H9 (cell line): ENCODE data around the gene MKX. TPM values are rescaled to one million over a fixed set of nuclear protein-coding genes. Genes with fewer than 3 reads are reported as not detected.

Experiments used
- DNase-seq: peaks from one replicate; pipeline ENCODE4 v3.0.0-alpha.2; 2017
- H2AFZ ChIP-seq: one replicate; pipeline ENCODE4 v1.6.1; 2013; ENCODE audit warnings: mild to moderate bottlenecking, low read length, control low read depth, moderate library complexity
- H2AK5ac ChIP-seq: 2 replicates; pipeline ENCODE4 v1.6.1; 2013; ENCODE audit warnings: low read length, control low read depth, mixed read lengths; ENCODE audit not compliant: insufficient read length
- H2BK120ac ChIP-seq: one replicate; pipeline ENCODE4 v1.6.1; 2013; ENCODE audit warnings: low read depth, mild to moderate bottlenecking, low read length, control low read depth, inconsistent platforms; ENCODE audit not compliant: poor library complexity, severe bottlenecking
- H2BK12ac ChIP-seq: 2 replicates; pipeline ENCODE4 v1.6.1; 2013; ENCODE audit warnings: low read length, control low read depth, mixed read lengths, low read depth; ENCODE audit not compliant: insufficient read length
- H2BK15ac ChIP-seq: 2 replicates; pipeline ENCODE4 v1.6.1; 2013; ENCODE audit warnings: low read depth, low read length, control low read depth
- H2BK20ac ChIP-seq: one replicate; pipeline ENCODE4 v1.6.1; 2013; ENCODE audit warnings: low read depth, mild to moderate bottlenecking, low read length, control low read depth, inconsistent platforms; ENCODE audit not compliant: poor library complexity, severe bottlenecking
- H2BK5ac ChIP-seq: 2 replicates; pipeline ENCODE4 v1.6.1; 2013; ENCODE audit warnings: low read length, control low read depth, mixed read lengths; ENCODE audit not compliant: insufficient read length
- H3K14ac ChIP-seq: 2 replicates; pipeline ENCODE4 v1.6.1; 2013; ENCODE audit warnings: low read length, control low read depth; ENCODE audit not compliant: insufficient read depth
- H3K18ac ChIP-seq: 2 replicates; pipeline ENCODE4 v1.6.1; 2013; ENCODE audit warnings: low read depth, mild to moderate bottlenecking, mixed read lengths, low read length, control low read depth; ENCODE audit not compliant: insufficient read length
- H3K23ac ChIP-seq: 2 replicates; pipeline ENCODE4 v1.6.1; 2013; ENCODE audit warnings: low read length, control low read depth, mixed read lengths, low read depth; ENCODE audit not compliant: insufficient read length
- H3K23me2 ChIP-seq: 2 replicates; pipeline ENCODE4 v1.6.1; 2013; ENCODE audit warnings: low read depth, mild to moderate bottlenecking, mixed read lengths, low read length, control low read depth; ENCODE audit not compliant: insufficient read length, poor library complexity, severe bottlenecking
- H3K27ac ChIP-seq: 2 replicates; pipeline ENCODE4 v1.5.1; 2013; ENCODE audit warnings: low read length, control low read depth, mixed read lengths, low read depth; ENCODE audit not compliant: insufficient read length
- H3K27me3 ChIP-seq: 2 replicates; pipeline ENCODE4 v1.6.1; 2013; ENCODE audit warnings: low read length, control low read depth, inconsistent platforms; ENCODE audit not compliant: insufficient read depth
- H3K4ac ChIP-seq: 2 replicates; pipeline ENCODE4 v1.6.1; 2013; ENCODE audit warnings: low read depth, mild to moderate bottlenecking, control low read depth, inconsistent platforms, low read length, moderate library complexity
- H3K4me1 ChIP-seq: 2 replicates; pipeline ENCODE4 v1.6.1; 2013; ENCODE audit warnings: low read length, control low read depth, inconsistent platforms; ENCODE audit not compliant: insufficient read depth
- H3K4me2 ChIP-seq: 2 replicates; pipeline ENCODE4 v1.6.1; 2013; ENCODE audit warnings: low read length, control low read depth, mixed read lengths; ENCODE audit not compliant: insufficient read length, insufficient read depth
- H3K56ac ChIP-seq: 2 replicates; pipeline ENCODE4 v1.6.1; 2013; ENCODE audit warnings: low read depth, mild to moderate bottlenecking, mixed read lengths, low read length, control low read depth; ENCODE audit not compliant: insufficient read length
- H3K79me1 ChIP-seq: 2 replicates; pipeline ENCODE4 v1.6.1; 2013; ENCODE audit warnings: low read depth, mild to moderate bottlenecking, moderate library complexity, low read length, control low read depth, inconsistent platforms; ENCODE audit not compliant: insufficient read depth, poor library complexity, severe bottlenecking
- H3K79me2 ChIP-seq: 2 replicates; pipeline ENCODE4 v1.6.1; 2013; ENCODE audit warnings: low read length, control low read depth, inconsistent platforms; ENCODE audit not compliant: insufficient read depth
- H3K9ac ChIP-seq: 2 replicates; pipeline ENCODE4 v1.6.1; 2013; ENCODE audit warnings: low read length, control low read depth, mixed read lengths; ENCODE audit not compliant: insufficient read length; ENCODE audit errors: extremely low read depth
- H3K9me3 ChIP-seq: one replicate; pipeline ENCODE4 v1.6.1; 2013; ENCODE audit warnings: low read depth, low read length, inconsistent platforms; ENCODE audit not compliant: control insufficient read depth
- H3T11ph ChIP-seq: one replicate; pipeline ENCODE4 v1.6.1; 2013; ENCODE audit warnings: mild to moderate bottlenecking, low read length, control low read depth, inconsistent platforms
- H4K20me1 ChIP-seq: one replicate; pipeline ENCODE4 v1.6.1; 2013; ENCODE audit not compliant: control insufficient read depth, insufficient read length, insufficient read depth
- H4K5ac ChIP-seq: 2 replicates; pipeline ENCODE4 v1.6.1; 2013; ENCODE audit warnings: low read depth, mild to moderate bottlenecking, mixed read lengths, low read length, control low read depth; ENCODE audit not compliant: insufficient read length
- H4K8ac ChIP-seq: replicated peaks from 2 replicates; pipeline ENCODE4 v1.6.1; 2013; ENCODE audit warnings: low read length, control low read depth, mixed read lengths, low read depth; ENCODE audit not compliant: insufficient read length
- H4K91ac ChIP-seq: 2 replicates; pipeline ENCODE4 v1.6.1; 2013; ENCODE audit warnings: low read depth, mild to moderate bottlenecking, moderate library complexity, mixed read lengths, low read length, control low read depth; ENCODE audit not compliant: insufficient read length
- H3K27ac Mint-ChIP-seq, 3 experiments: 2 replicates in 2 of 3; 3 replicates in 1 of 3; pipeline ENCODE4 v1.8.0; 2020 to 2021; ENCODE audit warnings: mixed read lengths in 3 of 3, mild to moderate bottlenecking in 1 of 3, moderate library complexity in 1 of 3
- H3K27me3 Mint-ChIP-seq: 2 replicates; pipeline ENCODE4 v1.8.0; 2021; ENCODE audit warnings: low read depth, mild to moderate bottlenecking, moderate library complexity, mixed read lengths
- H3K36me3 Mint-ChIP-seq, 3 experiments: 2 replicates in 2 of 3; 3 replicates in 1 of 3; pipeline ENCODE4 v1.8.0; 2020 to 2021; ENCODE audit warnings: low read depth in 3 of 3, mixed read lengths in 3 of 3; ENCODE audit not compliant: insufficient read depth in 1 of 3
- H3K4me1 Mint-ChIP-seq, 2 experiments: 2 replicates each; pipeline ENCODE4 v1.8.0; 2020; ENCODE audit warnings: mixed read lengths in 2 of 2
- H3K4me3 Mint-ChIP-seq, 2 experiments: 2 replicates in 1 of 2; 3 replicates in 1 of 2; pipeline ENCODE4 v1.8.0; 2020 to 2021; ENCODE audit warnings: mild to moderate bottlenecking in 2 of 2, mixed read lengths in 2 of 2, moderate library complexity in 1 of 2
- H3K9me3 Mint-ChIP-seq, 2 experiments: 2 replicates in 1 of 2; 3 replicates in 1 of 2; pipeline ENCODE4 v1.8.0; 2020; ENCODE audit warnings: mild to moderate bottlenecking in 2 of 2, mixed read lengths in 2 of 2, moderate library complexity in 1 of 2
- WGBS: extraction: QIAGEN DNeasy Blood & Tissue Kit; methylation state at CpG from one replicate; pipeline ENCODE4 v1.1.7; 2013; ENCODE audit warnings: missing lambda C conversion rate, low lambda C conversion rate, mixed read lengths; ENCODE audit not compliant: insufficient read length; ENCODE audit errors: extremely low coverage; 5-methylcytosine and 5-hydroxymethylcytosine counted together
- total RNA-seq: library from RNA; stranded (reverse); gene quantifications from 2 replicates; pipeline ENCODE4 v1.2.1, GENCODE V29; 2021
- TF ChIP-seq, protein P1 (sequence below): fragments of 200-600 bp; sonication (generic); conservative IDR thresholded peaks from 3 replicates; pipeline ENCODE4 v1.8.0; 2021; ENCODE audit warnings: antibody characterized with exemption, mild to moderate bottlenecking

The MKX gene
- total RNA-seq, 1 experiment from 2014 or later: 0.46 TPM

DNA sequence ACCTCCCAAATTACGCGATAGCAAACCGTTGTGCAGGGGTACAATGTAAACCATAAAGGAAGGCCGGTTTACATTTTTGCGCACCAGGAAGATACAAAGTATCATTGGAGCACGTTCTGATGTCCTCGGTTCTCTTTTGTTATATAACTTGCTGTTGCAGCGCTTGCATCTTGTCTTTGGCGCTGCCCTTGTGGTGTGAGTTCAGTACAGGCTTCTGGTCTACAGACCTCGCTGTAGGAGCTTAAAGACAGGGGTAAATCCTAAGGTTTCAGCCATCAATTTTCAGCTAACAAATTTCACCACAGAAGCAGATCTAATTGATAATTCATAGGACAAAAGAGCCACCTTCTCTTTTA lies 1.5 kb upstream of the MKX start:
- H3K79me2 ChIP-seq: no peaks in the 10 kb centered on the region
- no peak overlapping the region for H3K23ac ChIP-seq
- H2BK5ac ChIP-seq: no peak overlapping the region
- no peaks in the 10 kb centered on the region for H3K79me1 ChIP-seq
- H3K27me3 ChIP-seq: peaks cover 49% of the 10 kb centered on the region
- no peak overlapping the region for H3K27ac ChIP-seq
- no peak overlapping the region for H3T11ph ChIP-seq
- no peak overlapping the region for H3K14ac ChIP-seq
- H3K9ac ChIP-seq: no peak overlapping the region
- H4K20me1 ChIP-seq: no peaks in the 10 kb centered on the region
- H3K27ac Mint-ChIP-seq: no peak overlapping the region
- no peaks in the 10 kb centered on the region for H3K4me1 ChIP-seq
- H3K18ac ChIP-seq: no peak overlapping the region
- H2BK15ac ChIP-seq: no peak overlapping the region
- H3K9me3 ChIP-seq: no peaks in the 10 kb centered on the region
- H3K23me2 ChIP-seq: peaks cover 45% of the 10 kb centered on the region
- no peak overlapping the region for H2BK20ac ChIP-seq
- H3K4me2 ChIP-seq: peak overlapping the region; percentile 92
- H4K8ac ChIP-seq: no peak overlapping the region
- H3K9me3 Mint-ChIP-seq: peaks cover 0 to 7% of the 10 kb centered on the region in 2 experiments; a peak in 4 of 5 replicates
- WGBS: no CpG with 5 or more reads among the region's 10 CpGs
- H3K4me1 Mint-ChIP-seq: peaks cover 25 to 28% of the 10 kb centered on the region in 2 experiments
- H3K4ac ChIP-seq: no peak overlapping the region
- peak; percentile 38 for DNase-seq
- TF ChIP-seq, protein P1, sequence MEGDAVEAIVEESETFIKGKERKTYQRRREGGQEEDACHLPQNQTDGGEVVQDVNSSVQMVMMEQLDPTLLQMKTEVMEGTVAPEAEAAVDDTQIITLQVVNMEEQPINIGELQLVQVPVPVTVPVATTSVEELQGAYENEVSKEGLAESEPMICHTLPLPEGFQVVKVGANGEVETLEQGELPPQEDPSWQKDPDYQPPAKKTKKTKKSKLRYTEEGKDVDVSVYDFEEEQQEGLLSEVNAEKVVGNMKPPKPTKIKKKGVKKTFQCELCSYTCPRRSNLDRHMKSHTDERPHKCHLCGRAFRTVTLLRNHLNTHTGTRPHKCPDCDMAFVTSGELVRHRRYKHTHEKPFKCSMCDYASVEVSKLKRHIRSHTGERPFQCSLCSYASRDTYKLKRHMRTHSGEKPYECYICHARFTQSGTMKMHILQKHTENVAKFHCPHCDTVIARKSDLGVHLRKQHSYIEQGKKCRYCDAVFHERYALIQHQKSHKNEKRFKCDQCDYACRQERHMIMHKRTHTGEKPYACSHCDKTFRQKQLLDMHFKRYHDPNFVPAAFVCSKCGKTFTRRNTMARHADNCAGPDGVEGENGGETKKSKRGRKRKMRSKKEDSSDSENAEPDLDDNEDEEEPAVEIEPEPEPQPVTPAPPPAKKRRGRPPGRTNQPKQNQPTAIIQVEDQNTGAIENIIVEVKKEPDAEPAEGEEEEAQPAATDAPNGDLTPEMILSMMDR: no peak; the same call in 2 of the 3 replicates
- H2AK5ac ChIP-seq: no peak overlapping the region
- H2BK120ac ChIP-seq: no peak overlapping the region
- no peak overlapping the region for H3K56ac ChIP-seq
- no peak overlapping the region for H4K5ac ChIP-seq
- peaks cover 96% of the 10 kb centered on the region for H3K27me3 Mint-ChIP-seq
- peak overlapping the region; percentile 7 to 92; a peak in 4 of 5 replicates for H3K4me3 Mint-ChIP-seq
- H2BK12ac ChIP-seq: no peak overlapping the region
- H2AFZ ChIP-seq: no peak overlapping the region
- peaks cover 0 to 2% (median 0%) of the 10 kb centered on the region in 3 experiments; a peak in 1 of 7 replicates for H3K36me3 Mint-ChIP-seq
- H4K91ac ChIP-seq: no peak overlapping the region
